ENCODE data around the gene WDR70.

GRCh38 chr5:37603072-37603471 is 224.0 kb downstream of the WDR70 start:
- TF ChIP-seq POLR2A (IDR thresholded peaks at IDR 0.05) (no peak), CTCF (IDR thresholded peaks at IDR 0.05) (no peak)
